Testis (tissue), 2 donors: Measurements from ENCODE around the gene RBM22.

ENCODE experiments used
- POLR2A ChIP-seq: fragments of 450-650 bp; IDR thresholded peaks from one replicate; pipeline ENCODE4 v1.6.1; 2017; ENCODE audit warnings: antibody characterized with exemption, mild to moderate bottlenecking, moderate library complexity
- TF ChIP-seq, protein P1 (sequence below), 3 experiments: fragments of 450-650 bp in 2 of 3; fragments of 200-600 bp in 1 of 3; sonication (generic) in 1 of 3; IDR thresholded peaks; one replicate each; pipeline ENCODE4 v1.5.1; 2016 to 2019; ENCODE audit warnings: antibody characterized with exemption in 3 of 3, mild to moderate bottlenecking in 2 of 3, moderate library complexity in 1 of 3

DNA sequence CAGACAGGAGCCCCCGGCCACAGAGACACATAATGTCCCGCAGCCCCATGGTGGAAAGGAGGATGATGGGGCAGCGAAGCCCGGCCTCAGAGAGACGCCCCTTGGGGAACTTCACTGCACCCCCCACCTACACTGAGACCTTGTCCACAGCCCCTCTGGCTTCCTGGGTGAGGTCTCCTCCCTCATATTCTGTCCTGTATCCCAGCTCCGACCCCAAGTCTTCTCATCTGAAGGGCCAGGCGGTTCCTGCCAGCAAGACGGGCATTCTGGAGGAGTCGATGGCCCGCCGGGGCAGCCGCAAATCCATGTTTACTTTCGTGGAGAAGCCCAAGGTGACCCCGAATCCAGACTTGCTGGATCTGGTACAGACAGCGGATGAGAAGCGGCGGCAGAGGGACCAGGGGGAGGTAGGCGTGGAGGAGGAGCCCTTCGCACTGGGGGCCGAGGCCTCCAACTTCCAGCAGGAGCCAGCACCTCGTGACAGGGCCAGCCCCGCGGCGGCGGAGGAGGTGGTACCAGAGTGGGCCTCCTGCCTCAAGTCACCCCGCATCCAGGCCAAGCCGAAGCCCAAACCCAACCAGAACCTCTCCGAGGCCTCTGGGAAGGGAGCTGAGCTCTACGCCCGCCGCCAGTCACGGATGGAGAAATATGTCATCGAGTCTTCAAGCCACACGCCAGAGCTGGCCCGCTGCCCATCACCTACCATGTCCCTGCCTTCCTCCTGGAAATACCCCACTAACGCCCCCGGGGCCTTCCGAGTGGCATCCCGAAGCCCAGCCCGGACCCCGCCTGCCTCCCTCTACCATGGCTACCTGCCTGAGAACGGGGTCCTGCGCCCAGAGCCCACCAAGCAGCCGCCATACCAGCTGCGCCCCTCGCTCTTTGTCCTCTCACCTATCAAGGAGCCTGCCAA lies 51.5 kb downstream of the RBM22 start:
- no peak for TF ChIP-seq POLR2A
- TF ChIP-seq, protein P1, sequence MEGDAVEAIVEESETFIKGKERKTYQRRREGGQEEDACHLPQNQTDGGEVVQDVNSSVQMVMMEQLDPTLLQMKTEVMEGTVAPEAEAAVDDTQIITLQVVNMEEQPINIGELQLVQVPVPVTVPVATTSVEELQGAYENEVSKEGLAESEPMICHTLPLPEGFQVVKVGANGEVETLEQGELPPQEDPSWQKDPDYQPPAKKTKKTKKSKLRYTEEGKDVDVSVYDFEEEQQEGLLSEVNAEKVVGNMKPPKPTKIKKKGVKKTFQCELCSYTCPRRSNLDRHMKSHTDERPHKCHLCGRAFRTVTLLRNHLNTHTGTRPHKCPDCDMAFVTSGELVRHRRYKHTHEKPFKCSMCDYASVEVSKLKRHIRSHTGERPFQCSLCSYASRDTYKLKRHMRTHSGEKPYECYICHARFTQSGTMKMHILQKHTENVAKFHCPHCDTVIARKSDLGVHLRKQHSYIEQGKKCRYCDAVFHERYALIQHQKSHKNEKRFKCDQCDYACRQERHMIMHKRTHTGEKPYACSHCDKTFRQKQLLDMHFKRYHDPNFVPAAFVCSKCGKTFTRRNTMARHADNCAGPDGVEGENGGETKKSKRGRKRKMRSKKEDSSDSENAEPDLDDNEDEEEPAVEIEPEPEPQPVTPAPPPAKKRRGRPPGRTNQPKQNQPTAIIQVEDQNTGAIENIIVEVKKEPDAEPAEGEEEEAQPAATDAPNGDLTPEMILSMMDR (IDR thresholded peaks at IDR 0.05), result no peak
